Panc1 (cell line): ENCODE data around the gene KIAA1755. TPM values are rescaled to one million over a fixed set of nuclear protein-coding genes. Genes with fewer than 3 reads are reported as not detected.

Experiments used
- ATAC-seq: fragments of 200-7000 bp; cut with Tn5 transposase; 2 replicates; pipeline ENCODE4 v1.9.1; 2020; ENCODE audit warnings: mild to moderate bottlenecking, moderate library complexity
- BruUV-seq: library from RNA; stranded (reverse); fragments of 400-500 nt; replicated peaks from 2 replicates; lab custom pipeline; 2021; lab: Mats Ljungman, UMichigan
- CTCF ChIA-PET: fragments of 300-600 bp; sonication (Branson Sonifier 250); formaldehyde crosslinking; loops from one replicate; lab custom pipeline; 2022; ENCODE audit warnings: antibody characterized with exemption; lab: Charles Lee
- POLR2A ChIA-PET: fragments of 300-600 bp; sonication (Branson Sonifier 250); formaldehyde crosslinking; loops from one replicate; lab custom pipeline; 2022; ENCODE audit warnings: antibody characterized with exemption; lab: Charles Lee
- DNase-seq: peaks from one replicate; pipeline ENCODE4 v3.0.0-alpha.2; 2010; ENCODE audit warnings: low read depth, low spot score
- H3K27ac ChIP-seq: 2 replicates; pipeline ENCODE4 v1.5.1; 2011; ENCODE audit warnings: mild to moderate bottlenecking, low read length, inconsistent platforms
- H3K27me3 ChIP-seq: fragments of 200-500 bp; sonication (Bioruptor generic); 2 replicates; pipeline ENCODE4 v1.6.0; 2014; ENCODE audit warnings: low read length, inconsistent platforms; ENCODE audit not compliant: control insufficient read depth, insufficient read depth
- H3K36me3 ChIP-seq: fragments of 200-500 bp; sonication (Bioruptor generic); 2 replicates; pipeline ENCODE4 v1.5.1; 2014; ENCODE audit warnings: inconsistent platforms, mild to moderate bottlenecking, low read length, moderate library complexity; ENCODE audit not compliant: control insufficient read depth, insufficient read depth
- H3K4me1 ChIP-seq: 2 replicates; pipeline ENCODE4 v1.5.1; 2011; ENCODE audit warnings: inconsistent platforms, mild to moderate bottlenecking, low read length, moderate library complexity; ENCODE audit not compliant: control insufficient read depth, insufficient read depth
- H3K4me3 ChIP-seq, 2 experiments: 2 replicates each; pipeline ENCODE4 v1.5.1; 2011 to 2012; ENCODE audit warnings: low read depth in 2 of 2, low read length in 2 of 2, mild to moderate bottlenecking in 2 of 2, inconsistent platforms in 1 of 2, moderate library complexity in 1 of 2
- H3K9me3 ChIP-seq: fragments of 200-500 bp; sonication (Bioruptor generic); 2 replicates; pipeline ENCODE4 v1.5.1; 2014; ENCODE audit warnings: low read depth, mild to moderate bottlenecking, inconsistent platforms, low read length, moderate library complexity; ENCODE audit not compliant: control insufficient read depth, insufficient read depth
- POLR2AphosphoS5 ChIP-seq: IDR thresholded peaks from 2 replicates; pipeline ENCODE4 v1.6.1; 2012; ENCODE audit warnings: mild to moderate bottlenecking, low read depth, low read length, moderate library complexity
- SIN3A ChIP-seq: IDR thresholded peaks from 2 replicates; pipeline ENCODE4 v1.6.1; 2012; ENCODE audit warnings: low read depth, mild to moderate bottlenecking, low read length, moderate library complexity, borderline replicate concordance; ENCODE audit not compliant: insufficient read depth
- TCF7L2 ChIP-seq: IDR thresholded peaks from 2 replicates; pipeline ENCODE4 v1.6.1; 2011; ENCODE audit warnings: mild to moderate bottlenecking, low read depth, low read length, inconsistent platforms
- in situ Hi-C: cut with HindIII; loops from 2 replicates; pipeline ENCODE4 v1.10.0; 2016; ENCODE audit warnings: low sequenced_read_pairs, low pct_unique_long_range_greater_than_20kb
- intact Hi-C: fragments of 100-400 bp; cut with micrococcal nuclease; formaldehyde crosslinking; loops from one replicate; pipeline ENCODE4 v1.10.0; 2022; ENCODE audit not compliant: unreplicated experiment
- total RNA-seq: library from RNA; stranded (reverse); gene quantifications from one replicate; pipeline ENCODE4 v1.2.1, GENCODE V29; 2021; ENCODE audit not compliant: unreplicated experiment
- TF ChIP-seq, protein P1 (sequence below), 2 experiments: IDR thresholded peaks; 2 replicates each; pipeline ENCODE4 v1.6.1; 2011 to 2012; ENCODE audit warnings: low read depth in 2 of 2, control low read depth in 1 of 2, low read length in 1 of 2, mild to moderate bottlenecking in 1 of 2, moderate library complexity in 1 of 2; ENCODE audit not compliant: insufficient read depth in 1 of 2
- TF ChIP-seq, protein P2 (sequence below): fragments of 450-650 bp; IDR thresholded peaks from 2 replicates; pipeline ENCODE4 v1.5.1; 2017; ENCODE audit warnings: mild to moderate bottlenecking

Gene KIAA1755
- total RNA-seq, 1 experiment from 2014 or later, result 0.08 TPM

DNA sequence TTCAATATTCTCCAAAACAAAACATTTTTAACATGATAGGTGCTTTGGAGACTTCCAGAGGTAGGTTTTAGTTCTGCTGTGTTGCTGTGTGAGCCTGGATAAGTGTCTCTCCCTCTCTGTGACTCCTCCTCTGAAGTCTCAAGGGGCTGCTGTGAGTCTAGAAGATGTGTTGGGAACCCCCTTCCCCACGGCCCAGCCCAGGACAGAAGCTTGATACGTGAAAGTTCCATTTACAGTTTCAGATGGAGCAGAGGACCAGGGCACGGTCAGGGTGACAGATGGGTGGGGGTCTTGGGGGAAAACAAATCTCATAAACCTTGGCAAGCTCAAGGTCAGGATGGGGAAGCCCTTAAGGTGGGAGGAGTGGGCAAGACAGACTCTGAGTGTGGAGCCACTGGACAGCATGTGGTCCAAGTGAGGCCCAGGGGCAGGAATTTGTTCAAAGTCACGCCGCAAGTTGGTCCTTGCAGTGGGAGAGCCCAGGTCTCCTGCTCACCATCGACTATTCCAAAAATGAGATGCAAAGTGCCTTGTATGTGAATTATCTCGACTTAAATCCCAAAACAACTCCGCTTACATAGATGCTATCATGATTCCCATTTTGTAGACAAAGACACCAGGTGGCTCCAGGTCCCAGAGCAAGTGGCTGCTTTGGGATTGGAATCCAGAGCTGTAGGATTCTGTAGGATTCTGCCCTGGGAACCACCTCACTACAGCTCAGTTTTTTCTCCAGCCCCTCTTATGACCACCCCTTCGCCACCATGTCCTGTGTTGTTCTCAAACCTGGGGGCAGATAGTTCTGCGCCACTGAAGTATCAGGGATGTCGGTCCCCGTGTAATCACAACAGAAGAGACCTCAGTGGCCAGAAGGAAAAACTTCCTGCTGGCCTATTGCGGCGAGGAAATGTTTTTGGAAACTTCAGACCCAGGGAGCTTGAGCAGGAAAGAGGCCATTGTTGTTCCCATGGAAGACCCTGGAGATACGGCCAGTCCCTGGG, 97.4 kb downstream of the KIAA1755 start:
- Histone ChIP-seq H3K27ac (peak overlapping the region; percentile 45; the same call in 1 of the 2 replicates), H3K27me3 (no peaks in the 10 kb centered on the region), H3K9me3 (no peaks in the 10 kb centered on the region), H3K36me3 (no peaks in the 10 kb centered on the region), H3K4me1 (peaks cover 7% of the 10 kb centered on the region), H3K4me3 (peak overlapping the region; percentile 48 to 78)
- ChIA-PET POLR2A (no interaction called here), CTCF (interaction anchor here (0.6 to 1.9 kb wide), 4 partner anchors 28 to 119 kb away, joined by 3 to 7 read pairs (median 5); no protein-coding TSS in a partner anchor)
- no peak for DNase-seq
- in situ Hi-C loops (no loop called here), intact Hi-C loops (loop anchor here (1.0 kb wide), 1 partner anchor 106 kb away; no protein-coding TSS in a partner anchor)
- TF ChIP-seq, protein P1, sequence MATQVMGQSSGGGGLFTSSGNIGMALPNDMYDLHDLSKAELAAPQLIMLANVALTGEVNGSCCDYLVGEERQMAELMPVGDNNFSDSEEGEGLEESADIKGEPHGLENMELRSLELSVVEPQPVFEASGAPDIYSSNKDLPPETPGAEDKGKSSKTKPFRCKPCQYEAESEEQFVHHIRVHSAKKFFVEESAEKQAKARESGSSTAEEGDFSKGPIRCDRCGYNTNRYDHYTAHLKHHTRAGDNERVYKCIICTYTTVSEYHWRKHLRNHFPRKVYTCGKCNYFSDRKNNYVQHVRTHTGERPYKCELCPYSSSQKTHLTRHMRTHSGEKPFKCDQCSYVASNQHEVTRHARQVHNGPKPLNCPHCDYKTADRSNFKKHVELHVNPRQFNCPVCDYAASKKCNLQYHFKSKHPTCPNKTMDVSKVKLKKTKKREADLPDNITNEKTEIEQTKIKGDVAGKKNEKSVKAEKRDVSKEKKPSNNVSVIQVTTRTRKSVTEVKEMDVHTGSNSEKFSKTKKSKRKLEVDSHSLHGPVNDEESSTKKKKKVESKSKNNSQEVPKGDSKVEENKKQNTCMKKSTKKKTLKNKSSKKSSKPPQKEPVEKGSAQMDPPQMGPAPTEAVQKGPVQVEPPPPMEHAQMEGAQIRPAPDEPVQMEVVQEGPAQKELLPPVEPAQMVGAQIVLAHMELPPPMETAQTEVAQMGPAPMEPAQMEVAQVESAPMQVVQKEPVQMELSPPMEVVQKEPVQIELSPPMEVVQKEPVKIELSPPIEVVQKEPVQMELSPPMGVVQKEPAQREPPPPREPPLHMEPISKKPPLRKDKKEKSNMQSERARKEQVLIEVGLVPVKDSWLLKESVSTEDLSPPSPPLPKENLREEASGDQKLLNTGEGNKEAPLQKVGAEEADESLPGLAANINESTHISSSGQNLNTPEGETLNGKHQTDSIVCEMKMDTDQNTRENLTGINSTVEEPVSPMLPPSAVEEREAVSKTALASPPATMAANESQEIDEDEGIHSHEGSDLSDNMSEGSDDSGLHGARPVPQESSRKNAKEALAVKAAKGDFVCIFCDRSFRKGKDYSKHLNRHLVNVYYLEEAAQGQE (IDR thresholded peaks at IDR 0.05; ENCODE audit: insufficient read depth in 1 of 2, low read depth in 2 of 2, low read length in 1 of 2), result no peak
- TF ChIP-seq SIN3A (no peak), POLR2AphosphoS5 (no peak), TCF7L2 (no peak)
- TF ChIP-seq, protein P2, sequence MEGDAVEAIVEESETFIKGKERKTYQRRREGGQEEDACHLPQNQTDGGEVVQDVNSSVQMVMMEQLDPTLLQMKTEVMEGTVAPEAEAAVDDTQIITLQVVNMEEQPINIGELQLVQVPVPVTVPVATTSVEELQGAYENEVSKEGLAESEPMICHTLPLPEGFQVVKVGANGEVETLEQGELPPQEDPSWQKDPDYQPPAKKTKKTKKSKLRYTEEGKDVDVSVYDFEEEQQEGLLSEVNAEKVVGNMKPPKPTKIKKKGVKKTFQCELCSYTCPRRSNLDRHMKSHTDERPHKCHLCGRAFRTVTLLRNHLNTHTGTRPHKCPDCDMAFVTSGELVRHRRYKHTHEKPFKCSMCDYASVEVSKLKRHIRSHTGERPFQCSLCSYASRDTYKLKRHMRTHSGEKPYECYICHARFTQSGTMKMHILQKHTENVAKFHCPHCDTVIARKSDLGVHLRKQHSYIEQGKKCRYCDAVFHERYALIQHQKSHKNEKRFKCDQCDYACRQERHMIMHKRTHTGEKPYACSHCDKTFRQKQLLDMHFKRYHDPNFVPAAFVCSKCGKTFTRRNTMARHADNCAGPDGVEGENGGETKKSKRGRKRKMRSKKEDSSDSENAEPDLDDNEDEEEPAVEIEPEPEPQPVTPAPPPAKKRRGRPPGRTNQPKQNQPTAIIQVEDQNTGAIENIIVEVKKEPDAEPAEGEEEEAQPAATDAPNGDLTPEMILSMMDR, result no peak
- ATAC-seq, result no peak
- BruUV-seq, result no TSS peak

DNA sequence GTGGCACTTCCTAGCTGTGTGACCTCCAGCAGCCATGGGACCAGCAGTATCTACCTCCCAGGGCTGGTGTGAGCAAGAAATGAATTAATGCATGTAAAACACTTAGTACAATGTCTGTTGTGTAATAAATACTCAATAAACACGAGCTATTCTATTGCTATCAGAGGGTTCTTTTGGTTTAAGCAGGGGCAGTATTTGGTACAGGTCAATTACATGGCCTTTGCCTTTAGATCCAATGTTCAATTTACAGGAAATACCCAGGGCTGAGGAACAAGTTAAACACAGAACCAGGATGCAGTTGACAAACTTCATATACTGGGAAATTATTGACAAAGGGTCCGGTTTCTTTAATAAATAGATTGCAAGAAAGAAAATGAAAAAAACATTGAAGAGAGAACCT, 98.4 kb downstream of the KIAA1755 start:
- ATAC-seq (no peak), DNase-seq (no peak)
- Histone ChIP-seq H3K27me3 (no peaks in the 10 kb centered on the region), H3K27ac (no peak overlapping the region), H3K4me1 (peaks cover 6% of the 10 kb centered on the region), H3K9me3 (no peaks in the 10 kb centered on the region), H3K4me3 (no peak overlapping the region), H3K36me3 (no peaks in the 10 kb centered on the region)
- TF ChIP-seq TCF7L2 (no peak), POLR2AphosphoS5 (no peak), SIN3A (no peak)
- TF ChIP-seq, protein P1 (IDR thresholded peaks at IDR 0.05; ENCODE audit: insufficient read depth in 1 of 2, low read depth in 2 of 2, low read length in 1 of 2), result no peak
- intact Hi-C loops, result no loop called here
- in situ Hi-C loops, result no loop called here
- TSS peak; percentile 56 for BruUV-seq
- ChIA-PET CTCF (no interaction called here), POLR2A (interaction anchor here (0.6 kb wide), 1 partner anchor 82 kb away, joined by 5 read pairs; no protein-coding TSS in a partner anchor)
